ENCODE data around the gene OR2T12.

DNA sequence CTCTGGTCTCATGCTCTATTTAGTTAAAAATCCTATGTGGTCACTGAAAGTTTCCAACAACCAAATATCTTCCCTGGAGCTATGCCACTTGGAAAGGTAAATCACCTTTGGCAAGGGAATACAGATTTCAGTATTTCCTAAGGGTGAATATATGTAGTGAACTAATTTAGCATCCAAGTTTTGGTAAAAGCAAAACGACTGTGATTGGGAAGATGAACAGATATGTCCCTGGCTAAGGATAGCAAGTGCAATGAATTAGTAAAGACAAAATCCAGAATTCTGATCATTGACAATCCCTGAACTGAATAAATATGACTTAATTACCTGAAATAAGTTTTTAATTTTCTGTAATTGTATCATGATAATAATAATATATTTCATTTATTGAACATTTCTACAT is 25.3 kb downstream of the OR2T12 start, which contains the start of gene OR2T33:
- TF ChIP-seq CTCF (IDR thresholded peaks at IDR 0.05; ENCODE audit: low read depth, low read length): no peak
- no peak for TF ChIP-seq EZH2phosphoT487 (IDR thresholded peaks at IDR 0.05; ENCODE audit: low read depth)

Data from OCI-LY3 (cell line).